HG02870 (cell line): ENCODE results near the gene TMEM130.
"Not testable (repeated sequence)": the region's sequence is repeated elsewhere in the genome, so short reads cannot be mapped to it uniquely, and the experiment has no call there.

Source experiments
- ATAC-seq: cut with Tn5 transposase; IDR thresholded peaks from one replicate; pipeline ENCODE4 v1.9.1; 2021; ENCODE audit warnings: mild to moderate bottlenecking, moderate library complexity; ENCODE audit not compliant: unreplicated experiment

TMEM130 gene

DNA sequence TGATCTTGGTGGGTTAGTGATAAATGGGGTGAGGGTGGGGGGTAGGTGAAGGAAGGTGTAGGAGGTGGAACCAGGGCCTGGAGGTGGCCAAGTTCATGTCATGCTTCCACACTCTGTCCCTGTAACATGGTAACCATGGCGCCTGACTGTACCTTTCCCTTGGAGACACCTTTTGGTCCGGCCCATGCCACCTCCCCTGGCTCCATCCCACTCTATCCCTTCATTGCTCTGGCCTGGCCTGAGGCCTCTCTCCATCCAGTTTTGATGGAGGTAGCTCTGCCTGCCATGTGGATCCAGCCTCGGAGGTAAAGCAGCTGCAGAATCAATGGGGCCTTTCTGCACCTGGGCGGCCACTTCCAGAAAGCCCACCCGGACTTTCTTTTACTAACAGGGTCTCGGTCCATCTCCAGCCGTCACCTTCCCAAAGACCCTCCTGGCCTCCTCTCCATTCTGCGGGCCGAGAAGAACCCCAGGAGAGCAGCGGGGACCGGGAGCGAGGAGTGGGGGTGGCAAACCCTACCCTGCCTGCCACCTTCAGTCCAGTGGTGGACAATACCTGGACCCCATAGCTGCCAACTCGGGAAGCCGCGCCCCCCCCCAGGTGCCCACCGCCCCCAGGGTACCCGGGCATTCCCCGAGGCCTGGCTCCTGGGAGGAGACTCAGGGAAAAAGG, 8.0 kb upstream of the TMEM130 start:
- no peak for ATAC-seq

GRCh38 chr7:98877146-98877545, 7.3 kb upstream of the TMEM130 start:
- no peak for ATAC-seq

- no peak for ATAC-seq
These were observed 5.7 kb upstream of the TMEM130 start for GRCh38 chr7:98875501-98875900.

GRCh38 chr7:98874942-98875341, 5.1 kb upstream of the TMEM130 start:
- no peak for ATAC-seq

DNA sequence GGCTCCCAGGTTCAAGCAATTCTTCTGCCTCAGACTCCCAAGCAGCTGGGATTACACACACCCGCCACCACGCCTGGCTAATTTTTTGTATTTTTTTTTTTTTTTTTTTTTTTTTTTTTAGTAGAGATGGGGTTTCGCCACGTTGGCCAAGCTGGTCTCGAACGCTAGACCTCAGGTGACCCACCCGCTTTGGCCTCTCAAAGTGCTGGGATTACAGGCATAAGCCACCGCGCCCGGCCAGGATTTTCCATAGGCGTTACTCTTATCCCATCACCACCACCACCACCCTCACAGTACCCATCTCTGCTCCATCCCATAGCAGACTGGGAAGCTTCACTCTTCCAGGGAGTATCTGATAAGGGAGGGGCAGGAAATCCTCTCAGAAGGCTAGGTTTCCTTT, 3.8 kb upstream of the TMEM130 start:
- ATAC-seq: not testable (repeated sequence)

GRCh38 chr7:98872328-98872924, 2.6 kb upstream of the TMEM130 start:
- ATAC-seq: no peak

- ATAC-seq: no peak
These were observed 1.1 kb upstream of the TMEM130 start for GRCh38 chr7:98870807-98871491.

DNA sequence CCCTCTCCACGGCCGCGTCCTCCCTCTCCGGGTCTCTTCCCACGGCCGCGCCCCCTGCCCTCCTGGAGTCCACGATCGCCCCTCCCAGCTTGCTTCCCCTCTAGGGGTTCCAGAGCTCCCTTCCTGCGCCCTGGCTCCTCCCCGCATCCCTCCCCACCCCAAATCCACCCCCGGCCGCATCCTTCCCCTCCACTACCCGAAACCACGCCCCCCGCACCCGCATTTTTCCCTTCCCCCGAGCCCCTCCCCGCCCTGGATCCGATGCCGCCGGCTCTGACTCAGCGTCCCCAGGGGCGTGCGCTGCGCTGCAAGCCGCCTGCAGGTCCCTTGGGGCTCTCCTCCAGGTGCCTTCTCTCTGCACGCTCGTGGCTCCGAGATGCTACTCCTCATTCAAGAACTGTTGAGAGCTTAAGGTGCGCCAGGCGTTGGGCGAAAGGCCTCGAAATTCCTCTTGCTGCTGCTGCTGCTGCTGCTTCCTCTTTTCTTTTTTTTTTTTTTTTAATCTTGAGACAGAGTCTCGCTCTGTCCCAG, 372 bp upstream of the TMEM130 start:
- no peak for ATAC-seq

- ATAC-seq: no peak
These were observed 702 bp downstream of the TMEM130 start for GRCh38 chr7:98869027-98869596.

DNA sequence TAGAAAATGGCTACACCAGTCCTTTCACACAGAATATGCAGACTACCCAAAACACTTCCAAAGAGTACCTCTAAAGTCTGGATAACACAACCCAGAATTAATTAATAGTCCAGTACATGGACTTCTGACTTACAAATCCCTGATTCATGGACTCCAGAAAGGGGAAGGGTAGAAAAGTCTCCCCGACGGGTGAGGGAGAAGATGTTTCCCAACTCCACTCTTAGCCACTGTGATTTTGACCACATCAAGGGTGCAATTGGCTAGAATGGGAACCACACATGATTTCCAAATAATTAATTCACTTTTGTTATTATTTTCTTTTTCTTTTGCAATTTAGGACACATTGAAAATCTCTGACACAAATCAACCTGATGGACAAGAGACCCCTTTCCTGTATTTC, 1.4 kb downstream of the TMEM130 start:
- ATAC-seq: no peak

DNA sequence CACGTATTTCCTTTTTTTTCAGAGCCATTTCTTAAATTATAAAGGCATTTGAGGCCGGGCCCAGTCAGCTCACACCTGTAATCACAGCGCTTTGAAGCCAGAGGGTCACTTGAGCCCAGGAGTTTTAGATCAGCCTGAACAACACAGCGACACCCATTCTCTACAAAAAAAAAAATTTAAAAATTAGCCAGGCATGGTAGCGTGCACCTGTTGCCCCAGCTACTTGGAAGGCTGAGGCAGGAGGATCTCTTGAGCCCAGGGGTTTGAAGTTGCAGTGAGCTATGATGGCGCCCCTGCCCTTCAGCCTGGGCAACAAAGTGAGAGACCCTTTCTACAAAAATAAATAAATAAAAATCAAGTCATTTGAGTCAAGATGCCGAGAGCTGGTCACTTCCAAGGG, 3.0 kb downstream of the TMEM130 start:
- ATAC-seq: no peak

GRCh38 chr7:98866351-98866750, 3.5 kb downstream of the TMEM130 start:
- ATAC-seq: no peak

DNA sequence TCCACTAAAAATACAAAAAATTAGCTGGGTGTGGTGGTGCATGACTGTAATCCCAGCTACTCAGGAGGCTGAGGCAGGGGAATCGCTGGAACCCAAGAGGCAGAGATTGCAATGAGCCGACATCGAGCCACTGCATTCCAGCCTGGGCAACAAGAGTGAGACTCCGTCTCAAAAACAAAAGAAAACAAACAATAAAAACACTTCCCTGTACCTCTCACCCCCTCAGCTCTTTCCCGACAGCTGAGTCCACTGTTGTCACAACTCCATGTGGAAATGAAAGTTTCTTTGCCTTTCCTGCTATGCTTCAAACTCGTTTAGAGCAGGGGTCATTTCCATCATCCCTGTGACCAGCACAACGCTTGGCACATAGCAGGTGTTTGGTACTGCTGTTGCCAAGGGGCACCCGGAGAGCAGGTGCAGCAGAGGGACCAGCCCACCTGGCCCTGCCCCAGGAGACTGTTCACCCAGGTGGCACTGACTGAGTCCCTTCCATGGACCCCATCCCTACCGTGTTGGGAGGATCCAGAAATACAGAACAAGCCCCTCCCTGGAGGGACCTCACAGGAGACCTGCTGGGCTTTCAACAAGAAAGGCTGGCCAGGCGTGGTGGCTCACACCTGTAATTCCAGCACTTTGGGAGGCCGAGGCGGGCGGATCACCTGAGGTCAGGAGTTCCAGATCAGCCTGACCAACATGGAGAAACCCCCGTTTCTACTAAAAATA, 4.9 kb downstream of the TMEM130 start:
- no peak for ATAC-seq

DNA sequence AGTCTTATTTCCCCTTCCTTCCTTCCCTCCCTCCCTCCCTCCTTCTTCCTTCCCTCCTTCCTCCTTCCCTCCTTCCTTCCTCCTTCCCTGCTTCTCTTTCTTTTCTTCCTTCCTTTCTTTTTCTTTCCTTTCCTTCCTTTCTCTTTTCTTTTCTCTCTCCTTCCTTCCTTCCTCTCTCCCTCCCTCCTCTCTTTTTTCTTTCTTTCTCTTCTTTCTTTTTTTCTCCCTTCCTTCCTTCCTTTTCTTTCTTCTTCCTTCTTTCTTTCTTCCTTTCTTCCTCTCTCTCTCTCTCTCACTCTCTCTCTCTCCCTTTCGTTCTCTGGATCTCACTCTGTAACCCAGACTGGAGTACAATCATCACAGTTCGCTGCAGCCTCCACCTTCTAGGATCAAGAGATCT, 6.2 kb downstream of the TMEM130 start:
- no peak for ATAC-seq

- no peak for ATAC-seq
These were observed 6.9 kb downstream of the TMEM130 start for GRCh38 chr7:98862716-98863420.

DNA sequence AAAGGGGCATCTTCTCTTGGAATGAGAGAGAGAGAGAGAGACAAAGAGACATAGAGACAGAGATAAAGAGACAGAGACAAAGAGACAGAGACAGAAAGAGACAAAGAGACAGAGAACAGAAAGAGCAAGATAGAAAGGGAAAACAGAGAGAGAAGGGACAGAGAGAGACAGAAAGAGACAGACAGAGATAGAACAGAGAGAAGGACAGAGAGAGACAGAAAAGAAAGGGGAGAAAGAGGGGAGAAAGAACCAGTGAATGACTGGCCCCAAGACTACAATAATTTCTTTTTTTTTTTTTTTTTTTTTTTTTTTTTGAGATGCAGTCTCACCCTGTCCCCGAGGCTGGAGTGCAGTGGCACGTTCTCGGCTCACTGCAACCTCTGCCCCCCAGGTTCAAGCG, 7.6 kb downstream of the TMEM130 start:
- ATAC-seq: no peak

DNA sequence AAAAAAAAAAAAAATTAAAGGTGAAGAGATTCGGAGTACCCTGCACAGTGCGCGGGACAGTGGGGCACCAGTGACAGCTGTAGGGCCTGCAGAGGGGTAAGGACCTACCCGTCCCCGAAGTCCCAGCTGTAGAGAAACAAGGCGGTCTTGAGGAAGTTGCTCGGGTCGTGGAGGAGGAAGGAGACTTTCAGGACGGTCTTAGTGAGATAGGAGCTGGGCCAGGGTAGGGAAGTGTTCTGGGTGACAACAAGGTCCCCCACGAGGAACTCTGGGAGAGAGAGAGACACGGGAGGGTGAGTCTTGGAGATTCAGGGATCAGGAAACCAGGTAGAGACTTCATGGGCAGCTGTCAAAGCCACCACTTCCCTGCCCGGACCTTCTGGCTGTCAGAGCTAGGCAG, 9.7 kb downstream of the TMEM130 start:
- ATAC-seq: no peak

GRCh38 chr7:98855610-98856422, 14.0 kb downstream of the TMEM130 start:
- no peak for ATAC-seq

- ATAC-seq: no peak
These were observed 17.0 kb downstream of the TMEM130 start for GRCh38 chr7:98852826-98853225.

- no peak for ATAC-seq
These were observed 20.9 kb downstream of the TMEM130 start for GRCh38 chr7:98848918-98849317.
